ENCODE results near the gene SOCS3.

DNA sequence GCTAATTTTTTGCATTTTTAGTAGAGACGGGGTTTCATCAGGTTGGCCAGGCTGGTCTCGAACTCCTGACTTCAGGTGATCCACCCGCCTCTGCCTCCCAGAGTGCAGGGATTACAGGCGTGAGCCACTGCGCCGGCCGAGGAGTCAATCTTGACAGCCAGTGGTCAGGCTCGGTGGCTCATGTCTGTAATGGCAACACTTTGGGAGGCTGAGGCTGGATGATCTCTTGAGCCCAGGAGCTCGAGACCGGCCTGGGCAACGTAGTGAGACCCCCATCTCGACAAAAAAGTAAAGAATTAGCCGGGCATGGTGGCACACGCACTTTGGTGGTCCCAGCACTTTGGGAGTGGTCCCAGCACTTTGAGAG is 18.0 kb upstream of the SOCS3 start:
- TF ChIP-seq EZH2 (IDR thresholded peaks at IDR 0.05; ENCODE audit: insufficient read depth, poor library complexity, severe bottlenecking) (no peak), EZH2phosphoT487 (IDR thresholded peaks at IDR 0.05; ENCODE audit: insufficient read depth, low read depth) (no peak)
